BE2C (cell line): ENCODE results near the gene NPAS2.

ENCODE experiments used
- DNase-seq: peaks from one replicate; pipeline ENCODE4 v3.0.0-alpha.2; 2020
- H3K27me3 ChIP-seq: fragments of 250-450 bp; sonication (Bioruptor Pico); 2 replicates; pipeline ENCODE4 v1.5.1; 2020; ENCODE audit warnings: mild to moderate bottlenecking
- H3K36me3 ChIP-seq: fragments of 250-450 bp; sonication (Bioruptor Pico); 2 replicates; pipeline ENCODE4 v1.5.1; 2020; ENCODE audit warnings: mild to moderate bottlenecking
- H3K4me1 ChIP-seq: fragments of 250-450 bp; sonication (Bioruptor Pico); 2 replicates; pipeline ENCODE4 v1.5.1; 2020
- H3K4me3 ChIP-seq: 2 replicates; pipeline ENCODE4 v1.5.1; 2011; ENCODE audit warnings: low read depth, low read length
- H3K9me3 ChIP-seq: fragments of 250-450 bp; sonication (Bioruptor Pico); 2 replicates; pipeline ENCODE4 v1.5.1; 2020
- TF ChIP-seq, protein P1 (sequence below): IDR thresholded peaks from 2 replicates; pipeline ENCODE4 v1.5.1; 2012; ENCODE audit warnings: mild to moderate bottlenecking, low read depth, low read length

The NPAS2 gene

DNA sequence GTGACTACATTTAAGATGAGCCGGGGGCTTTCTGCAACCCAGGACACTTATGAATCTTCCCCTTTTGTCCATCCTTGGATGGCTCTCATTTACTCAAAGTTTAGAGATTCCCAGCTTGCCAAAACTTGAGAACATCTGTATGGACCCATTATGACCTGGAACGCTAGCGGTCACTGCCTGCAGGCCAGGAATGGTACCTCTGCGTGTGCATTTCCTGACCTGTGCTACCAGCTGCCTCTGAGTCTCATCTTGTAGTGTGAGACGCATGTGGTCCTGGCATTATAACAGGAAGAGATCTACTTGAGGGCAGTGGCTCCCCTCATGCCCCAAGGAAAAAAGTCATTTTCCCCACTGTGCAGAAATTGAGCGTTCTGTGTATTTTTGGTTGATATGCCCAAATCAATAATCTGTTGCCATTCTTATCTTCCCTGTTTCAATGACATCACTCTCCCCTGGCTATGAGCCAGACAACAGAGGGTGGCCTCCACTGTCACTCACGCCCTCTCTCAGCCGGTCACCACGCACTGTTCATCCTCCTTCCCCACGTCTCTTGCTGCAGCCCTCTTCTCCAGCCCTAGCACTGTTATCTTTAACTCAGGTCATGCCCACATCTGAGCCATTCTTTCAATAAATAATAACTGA lies 28.5 kb upstream of the NPAS2 start:
- no peak for DNase-seq
- H3K36me3 ChIP-seq: no peaks in the 10 kb centered on the region
- no peaks in the 10 kb centered on the region for H3K4me1 ChIP-seq
- H3K4me3 ChIP-seq: no peak overlapping the region
- TF ChIP-seq, protein P1, sequence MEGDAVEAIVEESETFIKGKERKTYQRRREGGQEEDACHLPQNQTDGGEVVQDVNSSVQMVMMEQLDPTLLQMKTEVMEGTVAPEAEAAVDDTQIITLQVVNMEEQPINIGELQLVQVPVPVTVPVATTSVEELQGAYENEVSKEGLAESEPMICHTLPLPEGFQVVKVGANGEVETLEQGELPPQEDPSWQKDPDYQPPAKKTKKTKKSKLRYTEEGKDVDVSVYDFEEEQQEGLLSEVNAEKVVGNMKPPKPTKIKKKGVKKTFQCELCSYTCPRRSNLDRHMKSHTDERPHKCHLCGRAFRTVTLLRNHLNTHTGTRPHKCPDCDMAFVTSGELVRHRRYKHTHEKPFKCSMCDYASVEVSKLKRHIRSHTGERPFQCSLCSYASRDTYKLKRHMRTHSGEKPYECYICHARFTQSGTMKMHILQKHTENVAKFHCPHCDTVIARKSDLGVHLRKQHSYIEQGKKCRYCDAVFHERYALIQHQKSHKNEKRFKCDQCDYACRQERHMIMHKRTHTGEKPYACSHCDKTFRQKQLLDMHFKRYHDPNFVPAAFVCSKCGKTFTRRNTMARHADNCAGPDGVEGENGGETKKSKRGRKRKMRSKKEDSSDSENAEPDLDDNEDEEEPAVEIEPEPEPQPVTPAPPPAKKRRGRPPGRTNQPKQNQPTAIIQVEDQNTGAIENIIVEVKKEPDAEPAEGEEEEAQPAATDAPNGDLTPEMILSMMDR: no peak
- H3K9me3 ChIP-seq: no peaks in the 10 kb centered on the region
- H3K27me3 ChIP-seq: no peaks in the 10 kb centered on the region

DNA sequence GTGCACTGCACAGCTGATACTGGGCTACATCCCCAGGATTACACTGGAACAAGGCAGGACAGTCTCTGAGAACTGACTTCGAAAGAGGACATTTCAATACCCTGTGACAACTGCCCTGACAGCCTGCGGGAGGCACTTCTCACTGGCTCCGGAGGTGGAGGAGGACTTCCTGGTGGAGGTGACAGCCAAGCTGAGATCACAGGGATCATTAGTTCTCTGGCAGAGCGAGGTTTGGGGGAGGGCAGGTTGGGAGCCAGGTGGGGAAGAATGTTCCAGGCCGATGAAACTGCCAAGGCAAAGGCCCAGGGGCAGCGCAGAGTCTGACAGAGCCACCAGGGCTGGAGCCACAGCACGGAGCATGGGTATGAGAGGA lies 28.0 kb upstream of the NPAS2 start:
- TF ChIP-seq, protein P1: no peak
- no peaks in the 10 kb centered on the region for H3K4me1 ChIP-seq
- H3K9me3 ChIP-seq: no peaks in the 10 kb centered on the region
- H3K4me3 ChIP-seq: no peak overlapping the region
- H3K27me3 ChIP-seq: no peaks in the 10 kb centered on the region
- DNase-seq: no peak
- H3K36me3 ChIP-seq: no peaks in the 10 kb centered on the region

DNA sequence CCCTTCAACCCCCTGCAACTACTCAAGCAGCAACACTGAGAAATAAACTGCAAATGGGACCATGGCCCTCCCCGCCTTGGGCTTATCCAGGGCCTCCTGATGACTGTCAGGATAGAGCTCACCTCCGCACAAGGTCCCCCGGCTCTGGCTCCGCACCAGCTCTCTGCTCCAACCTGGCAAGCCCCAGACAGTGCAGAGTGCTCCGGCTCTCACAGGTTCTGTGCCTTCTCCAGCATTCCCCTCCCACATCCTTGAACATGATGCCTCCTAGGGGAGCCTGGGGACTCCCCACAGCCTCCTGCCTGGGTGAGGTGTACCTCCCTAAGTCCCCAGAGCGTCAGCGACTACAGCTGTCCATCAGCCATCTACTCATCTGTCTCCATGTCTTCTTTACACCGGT lies 26.7 kb upstream of the NPAS2 start:
- no peak for DNase-seq
- TF ChIP-seq, protein P1: no peak
- Histone ChIP-seq H3K9me3 (no peaks in the 10 kb centered on the region), H3K27me3 (no peaks in the 10 kb centered on the region), H3K4me1 (no peaks in the 10 kb centered on the region), H3K36me3 (no peaks in the 10 kb centered on the region), H3K4me3 (no peak overlapping the region)

DNA sequence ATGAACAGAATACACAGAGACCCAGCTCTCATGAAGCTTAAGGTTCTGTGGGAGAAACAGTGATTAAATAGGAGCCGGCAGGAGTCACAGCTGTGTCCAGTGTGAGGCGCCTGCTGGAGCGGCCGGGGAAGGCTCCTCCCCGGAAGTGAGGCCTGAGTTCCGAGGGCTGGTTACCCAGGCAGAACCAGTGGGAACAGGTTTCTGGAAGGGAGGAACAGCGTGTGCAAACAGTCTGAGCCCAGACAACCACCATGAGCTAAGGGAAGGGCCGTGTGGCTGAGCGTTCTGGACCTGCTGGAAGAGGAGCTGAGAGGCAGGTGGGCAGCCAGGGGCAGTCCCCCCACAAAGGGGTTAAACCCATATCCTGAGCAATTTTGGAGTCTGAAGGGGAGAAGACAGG lies 26.0 kb upstream of the NPAS2 start:
- Histone ChIP-seq H3K36me3 (no peaks in the 10 kb centered on the region), H3K9me3 (no peaks in the 10 kb centered on the region), H3K4me1 (no peaks in the 10 kb centered on the region), H3K27me3 (no peaks in the 10 kb centered on the region), H3K4me3 (no peak overlapping the region)
- TF ChIP-seq, protein P1: no peak
- no peak for DNase-seq

DNA sequence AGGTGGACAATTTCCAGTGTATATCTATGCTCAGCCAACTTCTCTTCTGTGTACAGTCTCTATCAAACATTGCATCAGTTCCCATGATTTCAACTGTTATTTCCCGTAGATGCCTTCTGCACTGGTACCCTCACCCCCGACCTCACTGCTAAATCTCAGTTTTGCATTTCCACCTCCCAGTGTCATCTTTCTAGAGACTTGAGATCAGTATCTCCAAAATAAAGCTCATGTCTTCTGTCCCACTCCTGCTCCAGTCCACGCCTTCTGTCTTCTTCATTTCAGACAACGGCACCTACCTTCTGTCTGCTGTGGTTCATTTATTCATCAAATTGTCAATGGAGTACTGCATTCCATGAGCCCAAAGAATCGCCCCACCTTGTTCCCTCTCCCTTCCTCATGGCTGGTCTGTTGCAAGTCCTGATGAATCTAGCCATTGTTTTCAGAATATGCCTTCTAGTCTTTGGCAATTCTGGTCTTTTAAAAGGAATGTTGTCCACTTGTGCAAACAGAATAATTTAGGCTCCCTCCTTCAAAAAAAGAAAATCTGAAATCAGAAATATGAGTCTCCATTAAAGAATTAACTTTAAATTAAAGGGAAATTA lies 23.3 kb upstream of the NPAS2 start:
- TF ChIP-seq, protein P1: no peak
- no peaks in the 10 kb centered on the region for H3K27me3 ChIP-seq
- no peaks in the 10 kb centered on the region for H3K9me3 ChIP-seq
- H3K4me3 ChIP-seq: no peak overlapping the region
- H3K4me1 ChIP-seq: no peaks in the 10 kb centered on the region
- no peaks in the 10 kb centered on the region for H3K36me3 ChIP-seq
- no peak for DNase-seq

DNA sequence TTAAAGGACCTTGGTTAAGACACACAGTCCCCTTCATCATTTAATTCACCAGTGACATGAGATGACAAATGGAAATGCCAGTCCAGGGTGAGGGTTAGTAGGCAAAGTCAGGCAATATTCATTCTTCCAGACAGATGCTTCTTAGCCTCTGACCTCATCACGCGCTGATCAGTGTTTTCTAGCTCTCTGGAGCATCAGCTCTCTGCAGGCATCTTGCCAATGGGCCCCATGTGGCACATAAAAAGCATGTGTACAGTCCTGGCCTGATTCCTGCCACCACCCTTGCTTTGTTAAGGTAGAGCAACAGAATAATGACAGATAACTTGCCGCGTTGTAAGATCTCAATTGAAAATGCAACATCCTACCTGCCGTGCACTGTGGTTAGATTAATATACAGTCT lies 20.3 kb upstream of the NPAS2 start:
- Histone ChIP-seq H3K36me3 (no peaks in the 10 kb centered on the region), H3K4me3 (no peak overlapping the region), H3K27me3 (no peaks in the 10 kb centered on the region), H3K9me3 (no peaks in the 10 kb centered on the region), H3K4me1 (no peaks in the 10 kb centered on the region)
- no peak for DNase-seq
- TF ChIP-seq, protein P1: no peak
